Keratinocyte (primary cell): ENCODE data around the gene RAB19.

ENCODE experiments used
- CTCF ChIP-seq, 3 experiments: IDR thresholded peaks in 1 of 3; conservative IDR thresholded peaks in 1 of 3; optimal IDR thresholded peaks in 1 of 3; 2 replicates in 2 of 3; 3 replicates in 1 of 3; pipeline versions ENCODE3 to v1.5.1; 2011; ENCODE audit warnings: low read length in 3 of 3, mild to moderate bottlenecking in 3 of 3, moderate library complexity in 2 of 3, control low read depth in 1 of 3, inconsistent platforms in 1 of 3; ENCODE audit not compliant: insufficient read depth in 2 of 3; ENCODE audit errors: extremely low read depth in 1 of 3
- EZH2 ChIP-seq: IDR thresholded peaks from one replicate; pipeline ENCODE4 v1.6.1; 2012; ENCODE audit warnings: inconsistent platforms, mild to moderate bottlenecking, low read length, moderate library complexity

GRCh38 chr7:140441519-140441918 is 37.7 kb downstream of the RAB19 start:
- TF ChIP-seq CTCF (optimal IDR thresholded peaks at IDR 0.05 in 1 of 3, IDR thresholded peaks at IDR 0.05 in 1 of 3, conservative IDR thresholded peaks at IDR 0.05 in 1 of 3; ENCODE audit: extremely low read depth in 1 of 3, insufficient read depth in 2 of 3, low read length in 3 of 3) (no peak), EZH2 (no peak)
